HL-60 (cell line): ENCODE results near the gene SMIM7.

Experiments
- CTCF ChIP-seq: IDR thresholded peaks from one replicate; pipeline ENCODE4 v1.5.1; 2011; ENCODE audit warnings: low read length, control low read depth, inconsistent platforms; ENCODE audit not compliant: insufficient read depth
- GABPA ChIP-seq: IDR thresholded peaks from 2 replicates; pipeline ENCODE4 v1.6.1; 2012; ENCODE audit warnings: low read depth
- POLR2AphosphoS5 ChIP-seq: IDR thresholded peaks from 2 replicates; pipeline ENCODE4 v1.6.1; 2012; ENCODE audit warnings: low read depth
- REST ChIP-seq: IDR thresholded peaks from 2 replicates; pipeline ENCODE4 v1.6.1; 2012; ENCODE audit warnings: low read depth; ENCODE audit not compliant: insufficient replicate concordance

GRCh38 chr19:16609511-16610200, 50.3 kb downstream of the SMIM7 start:
- no peak for TF ChIP-seq CTCF
- TF ChIP-seq POLR2AphosphoS5 = no peak
- TF ChIP-seq REST = no peak
- no peak for TF ChIP-seq GABPA
